NCI-H345 (cell line): ENCODE results near the gene C1QL1.
A peak's percentile ranks its signal among the peaks of the same experiment; 100 is the strongest.
"Not testable (repeated sequence)": the region's sequence is repeated elsewhere in the genome, so short reads cannot be mapped to it uniquely, and the experiment has no call there.

ENCODE experiments used
- DNase-seq: peaks from one replicate; lab custom pipeline; 2025; lab: John Stamatoyannopoulos, UW

Gene C1QL1

DNA sequence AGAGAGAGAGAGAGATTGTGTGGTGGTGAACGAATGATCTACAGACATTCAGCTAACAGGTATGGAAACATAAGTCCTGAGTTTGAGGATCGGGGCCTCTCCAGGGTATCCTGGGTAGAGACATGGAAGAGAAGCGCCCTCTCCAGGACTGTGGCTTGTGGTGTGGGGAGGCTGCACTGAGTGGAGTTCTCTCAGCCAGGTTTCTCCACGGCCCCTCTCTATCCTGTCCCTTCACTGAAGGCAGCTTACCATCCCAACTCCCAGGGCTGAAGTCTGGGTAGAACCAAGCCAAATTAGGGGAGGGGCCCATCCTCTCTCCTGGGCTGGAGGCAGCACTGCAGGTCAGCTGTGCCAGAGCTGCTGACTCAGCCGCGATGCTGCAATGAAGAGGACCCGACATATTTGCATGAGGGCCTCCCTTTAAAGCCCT, 6.2 kb downstream of the C1QL1 start:
- no peak for DNase-seq

DNA sequence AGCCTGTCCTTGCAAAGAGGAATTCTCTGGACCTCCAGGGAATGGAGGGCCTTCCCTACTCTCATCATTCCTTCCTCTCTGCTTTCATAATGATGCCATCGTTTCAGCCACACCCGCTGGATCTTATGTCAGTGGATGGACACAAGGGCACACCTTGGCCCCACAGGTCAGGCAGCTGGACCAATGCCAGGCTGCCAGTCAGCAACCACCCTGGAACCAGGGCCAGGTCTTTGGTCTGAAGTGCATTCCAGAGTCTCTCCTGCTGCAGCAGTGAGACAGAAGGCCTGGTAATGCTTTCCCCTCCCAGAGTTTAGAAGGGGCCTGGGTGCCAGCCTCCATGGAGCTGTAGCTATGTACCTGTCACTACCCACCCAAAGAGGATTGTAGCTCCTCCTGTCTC, 7.4 kb downstream of the C1QL1 start:
- DNase-seq: no peak

DNA sequence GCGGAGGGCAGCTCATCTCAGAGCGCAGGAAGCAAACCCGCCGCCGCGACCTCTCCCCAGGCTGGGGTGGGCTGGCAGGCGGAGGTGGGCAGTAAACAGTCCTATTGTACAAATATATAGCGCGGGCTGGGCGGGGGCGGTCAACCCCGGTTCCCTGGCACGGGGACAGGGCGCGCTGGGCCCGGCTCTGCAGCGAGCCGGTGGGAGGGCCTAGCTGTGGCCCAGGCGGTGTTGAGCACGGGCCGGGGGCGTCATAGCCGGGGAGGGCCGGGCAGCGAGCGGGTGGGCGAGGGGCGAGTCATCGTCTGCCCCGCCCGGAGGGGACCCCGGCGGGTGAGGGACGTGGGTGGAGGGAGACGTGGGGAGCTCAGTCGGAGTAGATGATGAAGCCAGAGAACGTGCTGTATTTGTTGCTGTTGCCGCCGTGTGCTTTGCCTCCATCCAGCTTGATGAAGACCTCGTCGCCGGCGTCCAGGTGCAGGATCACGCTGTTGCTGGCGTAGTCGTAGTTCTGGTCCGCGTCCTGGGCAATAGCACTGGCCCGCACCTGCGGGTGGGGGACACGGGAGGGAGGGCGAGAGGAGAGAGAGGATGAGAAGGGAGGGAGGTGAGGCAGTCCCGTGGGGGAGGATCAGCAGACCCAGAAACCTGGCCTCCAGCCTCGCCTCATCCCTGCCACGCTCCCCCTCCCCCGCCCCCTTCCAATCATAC, 8.1 kb downstream of the C1QL1 start:
- DNase-seq: no peak

DNA sequence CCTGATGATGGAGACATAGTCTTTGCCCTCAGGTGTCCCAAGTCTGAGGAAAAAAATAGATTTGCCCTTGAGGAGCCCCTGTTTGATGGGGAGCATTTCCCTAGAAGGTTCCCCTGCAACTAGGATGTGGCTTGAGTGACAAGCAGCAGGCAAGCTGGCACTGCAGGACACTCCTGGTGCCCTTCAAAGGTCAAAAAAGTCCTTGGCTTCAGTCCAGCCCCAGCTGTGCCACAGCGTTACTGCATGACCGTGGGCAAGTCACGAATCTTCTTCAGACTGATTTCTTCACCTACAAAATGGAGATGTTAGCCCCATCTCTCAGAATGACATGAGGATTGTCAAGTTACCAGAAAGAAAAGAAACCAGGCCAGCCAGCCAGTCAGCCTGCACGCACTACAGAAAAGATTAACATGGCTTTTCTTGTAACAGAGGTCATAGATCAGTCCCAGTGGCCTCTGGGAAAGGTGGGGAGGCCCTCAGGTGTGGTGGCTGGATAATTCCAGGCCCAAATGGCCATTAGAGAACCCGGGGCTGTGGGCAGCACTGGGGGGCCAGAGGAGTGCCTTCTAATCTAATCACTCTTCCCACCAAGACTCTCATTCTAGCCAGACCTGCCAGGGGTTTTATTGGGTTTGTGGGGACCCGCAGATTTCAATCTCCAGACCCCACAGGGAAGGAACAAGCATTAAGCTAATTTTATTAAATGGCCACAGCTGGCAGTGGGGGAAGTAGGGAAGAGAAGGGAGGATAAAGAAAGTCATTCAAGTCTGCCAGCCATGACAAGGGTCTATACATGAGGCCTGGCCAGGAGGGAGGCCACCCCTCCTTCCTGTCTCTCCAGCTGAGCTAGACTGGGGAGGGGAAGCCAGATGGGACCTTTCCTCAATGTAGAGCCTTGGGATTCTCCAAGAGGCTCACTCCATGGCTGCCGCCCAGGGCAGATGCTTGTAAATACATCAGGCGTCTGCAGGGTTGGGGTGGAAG, 10.8 kb downstream of the C1QL1 start:
- no peak for DNase-seq

DNA sequence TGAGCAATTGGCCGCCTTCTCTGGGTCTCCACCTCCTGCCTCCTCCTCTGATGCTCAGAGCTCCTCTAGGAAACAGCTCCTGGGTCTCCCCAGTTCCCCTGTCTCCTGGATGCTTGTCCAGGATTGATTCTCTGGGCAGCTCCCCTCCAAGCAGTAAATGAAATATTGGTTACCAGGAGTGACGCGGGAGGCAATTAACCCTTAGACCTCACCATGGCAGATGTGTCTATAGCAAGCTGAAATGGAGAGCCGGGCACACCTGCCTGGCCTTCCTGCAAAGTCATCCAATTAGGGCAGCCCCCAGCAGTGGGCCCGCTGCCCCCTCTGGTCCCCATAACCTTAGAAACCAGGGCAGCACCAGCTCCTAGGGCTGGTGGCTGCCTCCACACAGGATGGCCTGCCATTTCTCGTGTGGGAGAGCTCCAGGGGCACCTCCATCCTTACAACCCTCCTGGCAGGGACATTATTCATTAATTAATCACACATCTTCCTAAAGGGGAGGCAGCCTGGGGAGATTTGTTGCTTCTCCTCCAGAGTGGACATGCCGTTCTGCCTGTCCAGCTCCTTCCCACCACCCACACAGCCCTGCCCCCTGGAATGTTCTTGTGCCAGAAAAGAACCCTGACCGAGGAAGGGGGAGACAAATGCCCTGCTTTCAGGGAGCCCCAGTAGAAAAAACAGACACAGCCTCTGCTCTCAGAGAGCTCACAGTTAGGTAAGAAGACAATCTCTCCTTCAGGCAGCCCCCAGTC, 12.3 kb downstream of the C1QL1 start:
- DNase-seq: no peak

DNA sequence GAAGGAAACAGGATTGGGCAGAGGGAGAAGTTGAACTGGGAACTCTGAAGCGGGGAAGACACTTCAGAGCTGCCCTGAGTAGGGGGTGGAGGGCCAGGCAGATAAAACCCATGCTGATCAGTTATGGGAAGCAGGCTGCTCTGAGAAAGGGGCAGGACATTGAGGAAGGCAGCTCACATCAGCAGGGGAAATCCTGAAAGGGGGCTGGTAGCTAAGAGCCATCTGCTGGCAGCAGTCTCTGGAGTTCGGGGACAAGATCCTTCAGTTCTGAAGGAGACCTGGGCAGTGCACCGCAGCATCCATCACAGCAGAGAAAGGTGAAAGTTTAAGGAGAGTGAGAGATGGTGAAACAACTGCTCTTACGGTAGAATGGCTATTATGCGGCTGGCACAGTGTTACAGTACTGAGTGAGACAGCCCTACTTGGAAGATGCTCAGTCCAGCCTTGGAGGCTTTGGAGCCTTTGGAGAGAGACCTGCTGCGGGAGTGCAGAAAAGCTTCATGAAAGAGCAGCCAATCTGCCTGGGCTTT, 15.1 kb downstream of the C1QL1 start:
- no peak for DNase-seq

DNA sequence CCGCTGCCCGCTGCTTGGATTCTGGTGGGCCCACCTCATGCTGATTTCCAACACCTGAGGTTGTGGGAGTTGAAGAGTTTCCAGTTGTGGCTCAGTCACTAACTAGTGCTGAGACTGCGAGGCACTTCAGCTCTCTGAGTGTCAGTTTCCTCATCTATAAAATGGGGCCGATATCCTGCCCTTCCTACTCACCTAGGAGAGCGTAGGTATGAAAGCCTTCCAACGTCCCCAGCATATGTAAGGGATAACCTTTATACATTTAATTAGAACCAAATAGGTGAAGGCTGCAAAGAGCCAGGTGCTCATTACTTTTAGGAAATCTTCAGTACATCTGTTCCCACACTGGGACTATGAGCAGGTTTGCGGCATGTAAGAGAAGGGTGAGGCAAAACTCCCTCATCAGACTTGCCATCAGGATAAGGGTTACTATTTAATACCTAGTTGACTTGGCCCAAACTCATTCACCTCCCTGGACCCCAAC, 19.7 kb downstream of the C1QL1 start:
- no peak for DNase-seq

DNA sequence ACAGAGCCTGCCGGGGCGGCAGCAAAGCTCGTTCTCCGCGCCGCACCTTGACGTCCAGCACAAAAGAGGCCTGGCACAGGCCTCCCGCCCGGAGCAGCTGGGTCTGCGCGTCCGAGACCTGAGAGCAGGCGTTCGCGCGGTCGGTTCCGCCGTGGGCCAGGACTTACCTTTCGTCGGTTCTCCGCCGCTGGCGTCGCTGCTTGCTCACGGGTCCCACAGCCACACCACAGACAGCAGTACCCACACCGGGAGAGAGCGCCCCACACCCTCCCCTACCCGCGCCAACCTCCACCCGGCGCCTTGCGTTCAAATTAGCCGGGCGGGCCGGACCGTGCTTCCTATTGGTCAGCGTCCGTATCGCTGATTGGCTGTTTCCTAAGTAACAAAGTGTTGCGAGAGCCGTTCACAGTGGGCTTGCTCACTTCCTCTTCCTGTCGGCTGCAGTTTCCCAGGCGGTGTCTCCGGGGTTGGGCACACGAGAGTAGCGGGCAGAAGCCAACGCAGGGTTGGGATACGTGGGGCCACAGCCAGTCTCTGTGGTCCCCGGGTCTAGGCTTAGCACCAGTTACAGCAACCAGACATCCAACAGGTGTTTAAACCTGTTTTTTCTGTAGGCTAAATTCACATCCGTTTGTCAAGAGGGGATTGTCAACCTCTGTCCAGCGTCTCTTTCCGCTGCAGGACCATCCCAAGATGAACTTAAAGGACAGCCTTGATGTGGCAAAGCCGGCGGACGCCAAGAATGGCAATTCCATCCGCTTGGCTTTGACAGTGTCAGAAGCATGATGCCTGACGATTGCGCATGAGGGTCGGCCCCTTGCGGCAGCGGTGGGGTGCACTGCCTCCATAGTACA, 20.4 kb downstream of the C1QL1 start, which contains the start of gene KIF18B:
TSS of gene KIF18B (minus strand) at position 313 of the 854 bp plus-strand sequence. CDS start 11,429 bp downstream, outside the sequence.
- DNase-seq: peak; percentile 97

DNA sequence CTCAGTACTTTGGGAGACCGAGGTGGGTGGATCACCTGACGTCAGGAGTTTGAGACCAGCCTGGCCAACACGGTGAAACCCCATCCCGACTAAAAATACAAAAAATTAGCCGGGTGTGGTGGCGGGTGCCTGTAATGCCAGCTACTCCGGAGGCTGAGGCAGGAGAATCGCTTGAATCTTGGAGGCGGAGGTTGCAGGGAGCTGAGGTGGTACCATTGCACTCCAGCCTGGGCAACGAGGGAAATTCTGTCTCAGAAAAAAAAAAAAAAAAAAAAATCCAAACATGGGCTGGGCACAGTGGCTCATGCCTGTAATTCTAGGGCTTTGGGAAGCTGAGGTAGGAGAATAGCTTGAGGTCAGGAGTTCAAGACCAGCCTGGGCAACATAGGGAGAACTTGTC, 22.5 kb downstream of the C1QL1 start:
- DNase-seq: not testable (repeated sequence)

DNA sequence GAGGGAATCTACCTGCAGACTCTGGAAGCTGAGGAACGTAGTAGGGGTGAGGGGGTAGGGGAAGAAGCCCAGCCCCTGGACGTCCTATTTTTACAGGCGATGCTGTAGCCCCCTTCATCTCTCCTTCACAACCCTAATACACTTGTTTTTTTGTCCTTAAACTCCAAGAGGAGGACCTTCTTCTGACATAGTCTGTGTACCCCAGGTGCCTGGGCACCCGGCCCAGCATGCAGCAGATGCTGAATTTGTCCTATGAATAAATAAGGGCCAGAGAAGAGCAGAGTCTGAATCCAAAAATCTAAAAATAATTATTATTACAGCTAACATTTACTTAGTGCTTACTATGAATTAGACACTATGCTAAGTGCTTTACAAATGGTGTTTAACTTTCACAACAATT, 25.6 kb downstream of the C1QL1 start:
- no peak for DNase-seq

DNA sequence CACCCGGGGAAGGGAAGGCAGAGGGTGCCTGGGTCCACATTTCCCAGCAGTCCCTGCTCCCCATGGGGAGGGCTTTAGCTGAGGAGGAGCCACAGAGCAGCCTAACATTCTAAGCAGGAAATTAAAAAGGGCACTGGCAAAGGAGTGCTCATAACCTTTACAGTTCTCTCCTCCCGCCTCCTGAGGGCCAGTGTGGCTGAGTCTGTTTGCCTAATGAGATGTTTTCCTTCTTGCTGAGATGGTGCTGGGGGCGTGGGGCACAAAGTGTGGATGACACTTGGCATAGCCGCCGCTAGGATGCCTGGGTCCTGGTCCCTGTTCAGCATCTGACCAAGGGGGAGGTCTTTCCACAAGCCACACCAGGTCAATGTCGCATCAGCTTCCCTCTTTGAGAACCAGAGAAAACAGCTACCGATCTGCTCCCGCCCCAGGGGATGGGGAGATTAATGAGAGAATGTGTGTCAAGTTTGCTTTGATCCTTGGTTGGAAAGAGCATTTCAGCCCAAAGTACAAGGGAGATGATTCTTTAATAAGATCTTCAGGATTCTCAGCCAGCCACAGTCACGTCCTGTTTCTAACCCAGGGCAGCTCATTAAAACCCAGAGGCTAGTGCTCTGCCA, 26.3 kb downstream of the C1QL1 start:
- DNase-seq: no peak

DNA sequence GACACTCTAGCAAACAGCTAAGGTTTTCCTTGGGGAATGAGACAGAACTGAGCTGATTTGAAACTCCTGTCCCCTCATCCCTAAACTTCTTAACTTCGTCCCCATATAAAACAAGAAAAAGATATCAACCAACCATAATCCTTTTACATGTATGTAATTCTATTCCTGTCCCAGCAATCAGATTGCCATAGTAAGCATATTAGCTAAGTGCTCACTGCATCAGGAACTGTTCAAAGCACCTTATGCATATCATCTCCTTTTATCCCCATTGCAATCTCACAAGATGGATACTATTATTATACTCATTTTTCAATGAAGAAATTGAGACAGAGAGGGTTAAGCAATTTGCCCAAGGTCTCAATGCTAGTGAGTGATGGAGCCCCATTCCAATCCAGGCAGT, 27.3 kb downstream of the C1QL1 start:
- DNase-seq: no peak

DNA sequence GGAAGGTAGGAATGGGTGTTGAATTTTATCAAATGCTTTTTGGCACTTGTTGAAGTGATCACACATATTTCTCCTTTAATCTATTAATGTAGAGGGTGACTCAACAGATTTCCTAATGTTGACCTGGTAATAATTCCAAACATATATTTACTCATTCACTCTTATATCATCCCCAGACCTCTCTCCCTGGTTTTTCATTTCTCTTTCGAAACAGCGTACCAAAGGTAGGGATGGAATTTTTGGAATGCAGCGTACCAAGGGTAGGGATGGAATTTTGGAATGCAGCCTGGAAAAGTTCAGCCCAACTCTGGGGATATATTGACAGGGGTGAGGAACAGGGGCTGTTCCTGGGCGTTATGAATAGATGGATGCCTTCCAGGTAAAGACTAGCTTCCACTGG, 27.8 kb downstream of the C1QL1 start:
- DNase-seq: no peak

DNA sequence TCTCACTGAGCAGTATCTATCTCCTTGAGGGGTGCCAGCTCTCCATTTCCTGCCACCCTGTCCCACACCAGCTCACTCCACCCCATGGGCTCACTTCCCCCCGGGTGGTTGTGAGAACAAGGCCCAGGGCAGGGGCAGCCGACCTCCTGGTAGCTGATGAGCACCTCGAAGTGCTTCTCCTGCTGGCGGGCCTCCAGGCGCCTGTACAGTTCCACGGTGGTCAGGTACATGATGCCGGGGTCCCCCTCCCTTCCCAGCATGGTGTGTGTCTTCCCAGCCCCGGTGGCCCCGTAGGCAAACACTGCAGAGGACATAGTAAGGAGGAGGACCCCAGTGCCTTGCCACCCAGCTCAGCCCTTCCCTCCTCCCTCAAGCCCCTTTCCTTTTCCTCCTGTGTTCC, 33.0 kb downstream of the C1QL1 start:
- DNase-seq: no peak

DNA sequence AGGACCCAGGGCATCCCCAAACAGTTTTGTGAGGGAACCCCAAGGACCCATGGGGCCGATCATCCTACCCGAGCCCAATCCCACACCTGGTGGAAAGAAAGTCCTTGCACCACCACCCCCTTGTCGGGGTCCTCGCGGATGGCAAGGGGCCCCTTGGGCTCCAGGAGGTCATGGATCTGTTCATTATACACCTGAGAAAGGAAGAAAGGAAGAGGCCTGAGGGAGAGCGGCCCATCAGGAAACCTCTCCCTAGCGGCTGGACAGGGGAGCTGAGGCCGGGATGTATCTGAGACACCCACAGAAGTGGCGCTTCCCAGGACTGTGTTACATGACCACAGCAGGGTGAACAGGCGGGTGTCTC, 33.4 kb downstream of the C1QL1 start:
- no peak for DNase-seq

DNA sequence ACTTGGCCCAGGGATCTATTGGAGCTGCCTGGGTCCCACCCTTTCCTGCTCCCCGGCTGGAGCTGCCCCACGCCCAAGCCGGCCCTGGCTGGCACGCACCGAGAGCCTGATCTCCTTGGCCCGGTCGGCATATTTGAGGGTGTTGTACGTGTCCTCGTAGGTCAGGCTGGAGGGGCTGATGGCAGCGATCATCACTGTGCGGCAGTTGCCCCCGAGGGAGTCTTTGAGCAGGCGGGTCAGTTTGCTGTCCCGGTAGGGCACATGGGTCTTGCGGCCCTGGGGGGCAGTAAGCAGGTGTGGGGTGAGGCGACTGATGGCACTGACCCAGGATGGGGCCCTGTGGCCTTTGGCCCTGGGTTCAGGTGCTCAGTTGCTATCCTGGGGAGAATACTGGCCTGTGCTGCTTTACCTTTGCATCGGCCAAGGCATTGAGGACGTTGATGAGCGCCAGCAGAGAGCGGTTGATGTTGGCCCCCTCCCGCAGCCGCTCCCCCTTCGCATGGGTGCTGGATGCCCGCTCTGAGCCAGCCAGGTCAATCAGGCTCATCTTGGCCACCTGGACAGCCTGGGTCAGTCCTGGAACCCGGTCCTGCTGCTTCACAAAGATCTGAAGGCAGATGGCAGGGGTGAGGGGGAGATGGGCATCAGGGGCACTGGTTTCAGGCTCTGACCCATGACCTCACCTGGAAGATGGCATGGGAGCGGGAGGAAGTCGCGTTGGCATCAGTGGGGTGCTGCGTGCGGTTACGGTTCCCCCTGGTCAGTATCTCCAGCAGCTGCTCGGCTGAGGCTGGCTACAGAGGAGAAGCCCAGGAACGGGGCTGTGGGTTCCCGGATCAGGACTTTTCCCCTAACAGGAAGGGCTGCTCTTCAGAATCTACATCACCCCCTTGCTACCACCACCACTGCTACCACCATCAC, 34.0 kb downstream of the C1QL1 start:
- DNase-seq: no peak

DNA sequence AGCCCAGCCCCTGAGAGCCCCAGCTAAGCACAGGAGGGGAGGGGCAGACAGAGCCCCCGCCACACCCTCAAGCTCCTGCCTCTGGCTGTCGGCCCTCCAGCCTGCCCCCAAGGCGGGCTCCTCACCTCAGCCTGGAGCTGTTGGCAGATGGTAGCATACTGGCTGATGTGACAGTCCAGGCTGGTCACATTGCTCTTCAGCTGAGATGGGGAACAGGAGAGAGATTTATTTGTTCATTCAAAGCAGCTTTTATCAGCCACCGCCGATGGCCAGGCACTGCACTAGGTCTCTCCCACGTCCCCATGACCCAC, 35.4 kb downstream of the C1QL1 start:
- no peak for DNase-seq

DNA sequence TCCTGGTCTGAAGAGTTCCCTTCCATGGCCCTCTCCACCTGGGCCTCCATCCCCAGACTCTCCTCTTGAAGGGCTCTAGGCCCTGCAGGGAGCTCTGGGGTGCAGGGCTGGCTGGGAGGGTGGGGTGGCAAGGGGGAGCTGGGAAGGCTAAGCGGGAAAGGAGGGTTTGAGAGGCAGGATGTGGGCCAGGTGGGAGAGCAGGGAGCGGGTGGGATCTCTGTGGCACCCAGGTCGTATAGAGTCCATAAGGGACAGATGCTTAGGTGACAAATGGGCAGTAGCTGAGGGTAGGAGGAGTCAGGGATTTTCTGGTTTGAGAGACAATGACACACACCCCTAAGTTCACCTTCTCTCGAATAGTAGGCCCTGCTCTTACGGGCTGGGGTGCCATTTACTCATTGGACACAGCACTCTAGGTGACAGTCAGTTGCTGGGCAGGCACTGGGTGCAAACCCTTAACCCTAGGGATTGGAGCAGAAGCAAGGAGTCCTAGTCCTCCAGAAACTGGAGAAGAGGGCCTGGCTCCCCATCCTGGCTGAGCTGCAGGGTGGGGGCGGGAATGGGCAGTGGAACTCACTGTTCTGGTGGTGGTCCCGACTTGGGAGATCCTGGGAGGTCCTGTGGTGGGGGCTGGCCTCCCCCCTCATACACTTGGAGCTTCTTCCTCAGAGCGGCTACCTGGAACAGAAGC, 35.9 kb downstream of the C1QL1 start:
- DNase-seq: no peak

DNA sequence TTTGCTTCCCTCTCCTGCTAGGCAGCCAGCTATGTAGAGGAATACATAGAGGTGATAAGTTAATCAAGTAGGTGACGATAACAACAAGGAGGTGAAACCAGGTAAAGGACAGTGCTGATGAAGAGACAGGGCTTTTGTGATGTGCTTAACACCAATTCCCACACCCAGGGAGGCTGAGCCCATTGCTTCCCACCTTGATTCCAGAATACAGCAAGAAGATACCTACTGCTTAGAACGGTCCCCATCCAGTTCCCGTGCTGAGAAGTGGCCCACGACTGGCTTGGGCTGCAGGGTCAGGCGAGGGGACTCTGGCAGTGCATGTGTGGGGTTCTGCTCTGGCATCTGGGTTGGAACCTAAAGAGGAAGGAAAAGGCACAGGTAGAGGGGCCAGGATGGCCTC, 36.7 kb downstream of the C1QL1 start:
- no peak for DNase-seq
